ENCODE measurements around the gene MICAL3.

MICAL3 gene

DNA sequence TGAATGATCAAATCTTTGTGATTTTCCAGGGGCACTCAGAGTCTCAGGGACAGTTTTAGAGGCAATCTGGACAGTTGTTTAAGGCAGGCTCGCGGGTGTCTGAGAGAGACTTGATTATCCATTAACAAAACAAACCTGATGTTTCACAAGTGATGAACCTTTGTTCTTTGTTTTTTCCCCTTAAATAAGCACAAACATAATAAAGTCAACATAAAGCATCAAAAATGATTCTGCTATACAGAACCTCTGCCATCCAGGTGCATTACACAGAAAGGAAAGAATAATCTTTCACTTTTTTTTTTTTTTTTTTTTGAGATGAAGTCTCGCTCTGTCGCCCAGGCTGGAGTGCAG is 263.2 kb downstream of the MICAL3 start:
- ATAC-seq (ENCODE audit: low read depth) = no peak
- no peak overlapping the region for H3K4me3 ChIP-seq (ENCODE audit: severe bottlenecking)
- H3K4me1 ChIP-seq (ENCODE audit: insufficient read depth, poor library complexity, severe bottlenecking) = no peaks in the 10 kb centered on the region
- no peaks in the 10 kb centered on the region for H3K27me3 ChIP-seq (ENCODE audit: insufficient read depth, poor library complexity, severe bottlenecking)
- H3K27ac ChIP-seq (ENCODE audit: poor library complexity, severe bottlenecking) = no peak overlapping the region
- no peak for DNase-seq (ENCODE audit: low spot score)
- H3K9me3 ChIP-seq (ENCODE audit: severe bottlenecking) = no peaks in the 10 kb centered on the region
- TF ChIP-seq CTCF (IDR thresholded peaks at IDR 0.05; ENCODE audit: poor library complexity, severe bottlenecking) = no peak
- H3K36me3 ChIP-seq (ENCODE audit: low read depth) = no peaks in the 10 kb centered on the region

DNA sequence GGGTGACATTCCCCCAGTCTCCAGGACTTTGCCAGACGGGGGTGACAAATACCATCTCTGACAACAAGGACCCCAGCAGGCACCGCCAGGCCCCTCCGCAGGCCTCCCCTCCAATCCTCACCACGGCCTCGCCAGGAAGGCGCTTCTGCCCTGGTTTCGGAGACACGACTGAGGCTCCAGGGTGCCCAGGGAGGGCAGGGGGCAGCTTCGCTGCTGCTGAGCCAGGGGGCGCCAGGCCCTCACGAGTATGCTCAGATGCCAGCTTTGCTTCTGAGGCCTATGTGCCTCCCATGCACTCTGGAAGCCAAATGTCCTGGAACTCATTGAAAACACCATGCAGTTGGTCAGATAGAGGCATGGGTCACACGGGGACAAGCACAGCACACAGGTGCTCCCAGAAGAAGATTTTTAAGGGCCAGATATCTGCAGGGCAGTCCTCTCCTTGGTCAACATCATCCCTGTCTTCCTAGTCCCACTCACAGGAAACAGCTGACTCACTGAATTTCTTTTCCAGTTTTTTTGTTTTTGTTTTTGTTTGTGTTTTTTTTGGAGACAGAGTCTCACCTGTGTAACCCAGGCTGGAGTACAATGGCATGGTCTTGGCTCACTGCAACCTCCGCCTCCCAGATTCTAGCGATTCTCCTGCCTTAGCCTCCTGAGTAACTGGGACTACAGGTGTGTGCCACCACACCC is 270.0 kb downstream of the MICAL3 start:
- no peak for DNase-seq (ENCODE audit: low spot score)
- Histone ChIP-seq H3K9me3 (ENCODE audit: severe bottlenecking) (no peaks in the 10 kb centered on the region), H3K4me1 (ENCODE audit: insufficient read depth, poor library complexity, severe bottlenecking) (no peaks in the 10 kb centered on the region)

DNA sequence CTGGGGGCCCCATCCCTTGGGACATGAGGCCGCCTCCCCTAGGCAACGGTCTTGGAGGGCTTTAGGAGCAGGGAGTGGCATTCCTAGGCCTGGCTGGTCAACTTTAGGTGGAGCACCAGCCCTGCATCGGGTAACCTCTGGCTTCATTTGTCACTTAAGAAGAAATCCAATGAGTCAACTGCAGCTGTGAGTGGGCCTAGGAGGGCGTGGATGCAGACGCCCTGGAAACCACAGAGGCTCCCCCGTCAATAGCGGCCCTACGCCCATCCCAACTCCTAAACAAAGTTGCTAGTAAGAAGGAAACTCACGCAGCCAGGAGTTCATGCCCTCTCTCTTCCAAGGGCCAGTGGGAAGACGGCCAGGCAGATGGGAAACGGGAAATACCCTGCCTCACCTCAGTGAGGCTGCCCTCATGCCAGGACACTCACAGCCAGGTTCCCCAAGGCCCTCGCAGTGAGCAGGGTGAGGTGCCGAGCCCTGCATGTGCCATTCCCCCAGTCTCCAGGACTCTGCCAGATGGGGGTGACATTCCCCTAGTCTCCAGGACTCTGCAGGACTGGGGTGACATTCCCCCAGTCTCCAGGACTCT is 270.9 kb downstream of the MICAL3 start:
- Histone ChIP-seq H3K4me1 (ENCODE audit: insufficient read depth, poor library complexity, severe bottlenecking) (no peaks in the 10 kb centered on the region), H3K36me3 (ENCODE audit: low read depth) (no peaks in the 10 kb centered on the region), H3K27ac (ENCODE audit: poor library complexity, severe bottlenecking) (no peak overlapping the region), H3K4me3 (ENCODE audit: severe bottlenecking) (no peak overlapping the region), H3K27me3 (ENCODE audit: insufficient read depth, poor library complexity, severe bottlenecking) (no peaks in the 10 kb centered on the region), H3K9me3 (ENCODE audit: severe bottlenecking) (no peaks in the 10 kb centered on the region)
- ATAC-seq (ENCODE audit: low read depth) (0 out of 3 replicates have a peak, but pooled peaks have one; percentile 10), DNase-seq (ENCODE audit: low spot score) (no peak)
- no peak for TF ChIP-seq CTCF (IDR thresholded peaks at IDR 0.05; ENCODE audit: poor library complexity, severe bottlenecking)

More for the DNA sequence above, 270.0 kb downstream of the MICAL3 start:
- Histone ChIP-seq H3K4me3 (ENCODE audit: severe bottlenecking) (no peak overlapping the region), H3K27me3 (ENCODE audit: insufficient read depth, poor library complexity, severe bottlenecking) (no peaks in the 10 kb centered on the region), H3K36me3 (ENCODE audit: low read depth) (no peaks in the 10 kb centered on the region), H3K27ac (ENCODE audit: poor library complexity, severe bottlenecking) (no peak overlapping the region)
- TF ChIP-seq CTCF (IDR thresholded peaks at IDR 0.05; ENCODE audit: poor library complexity, severe bottlenecking) = peak; percentile 7
- no peak for ATAC-seq (ENCODE audit: low read depth)

DNA sequence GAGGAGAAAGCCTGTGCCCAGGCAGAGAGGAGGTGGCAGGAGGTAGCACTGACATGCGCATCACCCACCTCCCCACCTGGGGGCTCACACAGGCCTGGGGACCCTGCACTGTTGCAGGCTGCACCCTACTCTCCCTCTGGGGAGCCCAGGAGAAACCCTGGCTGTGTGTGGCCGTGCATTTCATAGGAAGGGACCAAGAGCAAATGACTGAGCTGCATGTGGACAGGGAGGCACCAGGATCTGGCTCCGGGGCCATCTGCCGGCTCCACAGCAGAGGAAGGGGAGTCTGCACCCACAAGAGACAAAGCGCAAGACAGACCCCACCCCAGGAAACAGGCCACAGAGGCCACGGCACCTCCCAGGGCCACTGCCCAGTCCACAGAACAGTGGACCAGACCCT is 272.8 kb downstream of the MICAL3 start:
- DNase-seq (ENCODE audit: low spot score) = no peak
- no peaks in the 10 kb centered on the region for H3K4me1 ChIP-seq (ENCODE audit: insufficient read depth, poor library complexity, severe bottlenecking)
- no peak for TF ChIP-seq CTCF (IDR thresholded peaks at IDR 0.05; ENCODE audit: poor library complexity, severe bottlenecking)
- no peaks in the 10 kb centered on the region for H3K27me3 ChIP-seq (ENCODE audit: insufficient read depth, poor library complexity, severe bottlenecking)
- H3K4me3 ChIP-seq (ENCODE audit: severe bottlenecking) = no peak overlapping the region
- H3K9me3 ChIP-seq (ENCODE audit: severe bottlenecking) = no peaks in the 10 kb centered on the region
- ATAC-seq (ENCODE audit: low read depth) = no peak
- no peak overlapping the region for H3K27ac ChIP-seq (ENCODE audit: poor library complexity, severe bottlenecking)
- H3K36me3 ChIP-seq (ENCODE audit: low read depth) = no peaks in the 10 kb centered on the region
